GM12872 (cell line): Measurements from ENCODE around the gene PRDM13.

Source experiments
- CTCF ChIP-seq: IDR thresholded peaks from 3 replicates; pipeline ENCODE4 v1.5.1; 2011; ENCODE audit warnings: low read depth, mild to moderate bottlenecking, low read length, moderate library complexity; ENCODE audit not compliant: insufficient read depth

The PRDM13 gene

GRCh38 chr6:99619409-99619762, 12.8 kb downstream of the PRDM13 start:
- TF ChIP-seq CTCF: no peak

GRCh38 chr6:99629293-99629692, 22.7 kb downstream of the PRDM13 start:
- no peak for TF ChIP-seq CTCF

GRCh38 chr6:99637629-99638028, 31.0 kb downstream of the PRDM13 start:
- no peak for TF ChIP-seq CTCF

- no peak for TF ChIP-seq CTCF
Observed at GRCh38 chr6:99641270-99641669, 34.6 kb downstream of the PRDM13 start.

GRCh38 chr6:99645986-99646385, 39.4 kb downstream of the PRDM13 start:
- no peak for TF ChIP-seq CTCF

- no peak for TF ChIP-seq CTCF
Observed at GRCh38 chr6:99660206-99660605, 53.6 kb downstream of the PRDM13 start.

GRCh38 chr6:99661870-99662269, 55.2 kb downstream of the PRDM13 start:
- no peak for TF ChIP-seq CTCF

GRCh38 chr6:99662616-99663015, 56.0 kb downstream of the PRDM13 start:
- TF ChIP-seq CTCF: no peak
